ENCODE results near the gene MEX3A. TPM values are rescaled to one million over a fixed set of nuclear protein-coding genes. Genes with fewer than 3 reads are reported as not detected.

Gene MEX3A
- total RNA-seq, 1 experiment from 2014 or later, result 6.1 TPM

DNA sequence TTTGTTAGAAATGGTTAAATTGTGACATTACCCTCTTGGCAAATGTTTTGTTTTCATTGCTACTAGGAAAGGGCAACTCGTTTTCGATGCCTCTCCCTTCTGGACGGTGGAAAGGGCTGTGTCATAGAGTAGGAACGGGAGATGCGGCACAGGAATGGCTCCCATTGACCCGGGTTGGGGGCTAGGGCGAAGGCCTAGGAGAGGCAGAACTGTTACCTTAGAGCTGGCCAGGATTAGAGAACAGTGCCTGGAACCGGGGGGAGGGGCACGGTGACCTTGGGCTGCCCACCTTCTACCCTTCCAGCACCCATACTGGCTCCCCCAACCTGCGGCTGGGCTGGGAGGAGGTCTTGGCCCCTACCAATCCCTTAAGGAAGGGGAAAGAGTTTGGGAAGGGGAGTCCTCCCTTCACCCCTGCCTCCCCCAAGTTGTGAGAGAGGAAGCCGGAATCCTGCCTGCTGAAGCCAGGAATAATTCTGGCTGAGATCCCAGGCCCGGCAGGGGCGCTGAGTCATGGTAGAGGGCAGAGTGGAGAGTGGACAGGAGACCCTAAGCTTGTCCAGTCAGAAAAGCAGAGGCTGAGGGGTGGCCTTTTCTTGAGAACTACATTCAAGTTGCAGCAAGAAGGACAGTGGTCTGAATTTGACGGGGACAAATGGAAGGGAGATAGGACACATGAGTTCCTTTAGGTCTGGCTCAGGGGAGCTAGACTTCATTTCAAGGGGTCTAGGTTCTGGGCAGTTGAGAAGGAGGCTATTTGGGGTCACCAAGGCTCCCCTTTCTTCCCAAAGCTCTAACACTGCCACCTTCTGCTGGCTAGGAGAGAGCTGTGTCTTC lies 40.5 kb upstream of the MEX3A start:
- TF ChIP-seq EGR1 (IDR thresholded peaks at IDR 0.05; ENCODE audit: low read depth), result no peak
- TF ChIP-seq, protein P1, sequence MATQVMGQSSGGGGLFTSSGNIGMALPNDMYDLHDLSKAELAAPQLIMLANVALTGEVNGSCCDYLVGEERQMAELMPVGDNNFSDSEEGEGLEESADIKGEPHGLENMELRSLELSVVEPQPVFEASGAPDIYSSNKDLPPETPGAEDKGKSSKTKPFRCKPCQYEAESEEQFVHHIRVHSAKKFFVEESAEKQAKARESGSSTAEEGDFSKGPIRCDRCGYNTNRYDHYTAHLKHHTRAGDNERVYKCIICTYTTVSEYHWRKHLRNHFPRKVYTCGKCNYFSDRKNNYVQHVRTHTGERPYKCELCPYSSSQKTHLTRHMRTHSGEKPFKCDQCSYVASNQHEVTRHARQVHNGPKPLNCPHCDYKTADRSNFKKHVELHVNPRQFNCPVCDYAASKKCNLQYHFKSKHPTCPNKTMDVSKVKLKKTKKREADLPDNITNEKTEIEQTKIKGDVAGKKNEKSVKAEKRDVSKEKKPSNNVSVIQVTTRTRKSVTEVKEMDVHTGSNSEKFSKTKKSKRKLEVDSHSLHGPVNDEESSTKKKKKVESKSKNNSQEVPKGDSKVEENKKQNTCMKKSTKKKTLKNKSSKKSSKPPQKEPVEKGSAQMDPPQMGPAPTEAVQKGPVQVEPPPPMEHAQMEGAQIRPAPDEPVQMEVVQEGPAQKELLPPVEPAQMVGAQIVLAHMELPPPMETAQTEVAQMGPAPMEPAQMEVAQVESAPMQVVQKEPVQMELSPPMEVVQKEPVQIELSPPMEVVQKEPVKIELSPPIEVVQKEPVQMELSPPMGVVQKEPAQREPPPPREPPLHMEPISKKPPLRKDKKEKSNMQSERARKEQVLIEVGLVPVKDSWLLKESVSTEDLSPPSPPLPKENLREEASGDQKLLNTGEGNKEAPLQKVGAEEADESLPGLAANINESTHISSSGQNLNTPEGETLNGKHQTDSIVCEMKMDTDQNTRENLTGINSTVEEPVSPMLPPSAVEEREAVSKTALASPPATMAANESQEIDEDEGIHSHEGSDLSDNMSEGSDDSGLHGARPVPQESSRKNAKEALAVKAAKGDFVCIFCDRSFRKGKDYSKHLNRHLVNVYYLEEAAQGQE (IDR thresholded peaks at IDR 0.05; ENCODE audit: low read depth), result no peak
- TF ChIP-seq TCF7L2 (IDR thresholded peaks at IDR 0.05; ENCODE audit: borderline replicate concordance, extremely low read depth, insufficient read depth, insufficient read length), result peak; percentile 36
- TF ChIP-seq YY1 (IDR thresholded peaks at IDR 0.05; ENCODE audit: extremely low read depth, insufficient replicate concordance, low read depth, low read length), result peak; percentile 4
- no peak for TF ChIP-seq ELF1 (IDR thresholded peaks at IDR 0.05; ENCODE audit: borderline replicate concordance, low read depth)
- TF ChIP-seq, protein P2, sequence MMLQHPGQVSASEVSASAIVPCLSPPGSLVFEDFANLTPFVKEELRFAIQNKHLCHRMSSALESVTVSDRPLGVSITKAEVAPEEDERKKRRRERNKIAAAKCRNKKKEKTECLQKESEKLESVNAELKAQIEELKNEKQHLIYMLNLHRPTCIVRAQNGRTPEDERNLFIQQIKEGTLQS (IDR thresholded peaks at IDR 0.05), result no peak
- TF ChIP-seq, protein P3, sequence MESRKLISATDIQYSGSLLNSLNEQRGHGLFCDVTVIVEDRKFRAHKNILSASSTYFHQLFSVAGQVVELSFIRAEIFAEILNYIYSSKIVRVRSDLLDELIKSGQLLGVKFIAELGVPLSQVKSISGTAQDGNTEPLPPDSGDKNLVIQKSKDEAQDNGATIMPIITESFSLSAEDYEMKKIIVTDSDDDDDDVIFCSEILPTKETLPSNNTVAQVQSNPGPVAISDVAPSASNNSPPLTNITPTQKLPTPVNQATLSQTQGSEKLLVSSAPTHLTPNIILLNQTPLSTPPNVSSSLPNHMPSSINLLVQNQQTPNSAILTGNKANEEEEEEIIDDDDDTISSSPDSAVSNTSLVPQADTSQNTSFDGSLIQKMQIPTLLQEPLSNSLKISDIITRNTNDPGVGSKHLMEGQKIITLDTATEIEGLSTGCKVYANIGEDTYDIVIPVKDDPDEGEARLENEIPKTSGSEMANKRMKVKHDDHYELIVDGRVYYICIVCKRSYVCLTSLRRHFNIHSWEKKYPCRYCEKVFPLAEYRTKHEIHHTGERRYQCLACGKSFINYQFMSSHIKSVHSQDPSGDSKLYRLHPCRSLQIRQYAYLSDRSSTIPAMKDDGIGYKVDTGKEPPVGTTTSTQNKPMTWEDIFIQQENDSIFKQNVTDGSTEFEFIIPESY (IDR thresholded peaks at IDR 0.05; ENCODE audit: extremely low read depth, insufficient replicate concordance, low read length), result peak; percentile 8
- peak; percentile 64 for TF ChIP-seq POLR2AphosphoS5 (IDR thresholded peaks at IDR 0.05; ENCODE audit: low read depth, low read length)
- TF ChIP-seq, protein P4, sequence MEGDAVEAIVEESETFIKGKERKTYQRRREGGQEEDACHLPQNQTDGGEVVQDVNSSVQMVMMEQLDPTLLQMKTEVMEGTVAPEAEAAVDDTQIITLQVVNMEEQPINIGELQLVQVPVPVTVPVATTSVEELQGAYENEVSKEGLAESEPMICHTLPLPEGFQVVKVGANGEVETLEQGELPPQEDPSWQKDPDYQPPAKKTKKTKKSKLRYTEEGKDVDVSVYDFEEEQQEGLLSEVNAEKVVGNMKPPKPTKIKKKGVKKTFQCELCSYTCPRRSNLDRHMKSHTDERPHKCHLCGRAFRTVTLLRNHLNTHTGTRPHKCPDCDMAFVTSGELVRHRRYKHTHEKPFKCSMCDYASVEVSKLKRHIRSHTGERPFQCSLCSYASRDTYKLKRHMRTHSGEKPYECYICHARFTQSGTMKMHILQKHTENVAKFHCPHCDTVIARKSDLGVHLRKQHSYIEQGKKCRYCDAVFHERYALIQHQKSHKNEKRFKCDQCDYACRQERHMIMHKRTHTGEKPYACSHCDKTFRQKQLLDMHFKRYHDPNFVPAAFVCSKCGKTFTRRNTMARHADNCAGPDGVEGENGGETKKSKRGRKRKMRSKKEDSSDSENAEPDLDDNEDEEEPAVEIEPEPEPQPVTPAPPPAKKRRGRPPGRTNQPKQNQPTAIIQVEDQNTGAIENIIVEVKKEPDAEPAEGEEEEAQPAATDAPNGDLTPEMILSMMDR (IDR thresholded peaks at IDR 0.05 in 2 of 3, conservative IDR thresholded peaks at IDR 0.05 in 1 of 3; ENCODE audit: borderline replicate concordance in 1 of 3, insufficient read depth in 1 of 3, low read depth in 2 of 3, low read length in 2 of 3), result no peak
- peak overlapping the region; percentile 95 for H3K27ac ChIP-seq (ENCODE audit: low read depth, low read length)
- peaks cover 0 to 12% of the 10 kb centered on the region in 2 experiments; a peak in 1 of 4 replicates for H3K36me3 ChIP-seq (ENCODE audit: control insufficient read depth in 1 of 2, insufficient read depth in 2 of 2, low read length in 2 of 2)
- no peak for DNase-seq (ENCODE audit: low read depth, low spot score)
- no peaks in the 10 kb centered on the region for H3K9me2 ChIP-seq (ENCODE audit: insufficient read depth)
- H3K4me2 ChIP-seq (ENCODE audit: low read length), result peak overlapping the region; percentile 90
- H3K79me2 ChIP-seq (ENCODE audit: insufficient read depth, low read length), result peaks cover 99% of the 10 kb centered on the region
- ATAC-seq, result peak; percentile 8
- peak overlapping the region; percentile 75 for H3K9ac ChIP-seq (ENCODE audit: low read length)
- peak overlapping the region; percentile 19 to 52 for H3K4me3 ChIP-seq (replicated peaks in 1 of 2; ENCODE audit: low read depth in 1 of 2, low read length in 2 of 2)
- no peaks in the 10 kb centered on the region for H3K27me3 ChIP-seq (ENCODE audit: insufficient read depth, low read length)
- ChIA-PET RAD21 (ENCODE audit: low non-redundant PET in 1 of 2, low total read pairs in 2 of 2, uncharacterized antibody in 2 of 2, unreplicated experiment in 2 of 2) (interaction anchor here in 1 of 2 experiments (0.7 to 1.7 kb wide), 2 partner anchors 19 to 22 kb away, joined by 3 to 4 read pairs; no protein-coding TSS in a partner anchor), POLR2A (interaction anchor here (1.0 to 6.1 kb wide), 6 partner anchors 9 to 139 kb away, joined by 3 to 56 read pairs (median 10); partner anchors contain the start of gene LMNA), CTCF (interaction anchor here (1.0 to 2.9 kb wide), 9 partner anchors 9 to 32 kb away, joined by 3 to 19 read pairs (median 5); no protein-coding TSS in a partner anchor)
- TSS peak; percentile 35 for BruUV-seq (replicated peaks)
- H3K4me1 ChIP-seq (ENCODE audit: control insufficient read depth in 1 of 2, insufficient read depth in 2 of 2, low read length in 2 of 2), result peaks cover 78 to 100% of the 10 kb centered on the region in 2 experiments
- H4K20me1 ChIP-seq (ENCODE audit: insufficient read depth), result peaks cover 4% of the 10 kb centered on the region; the same call in 1 of the 2 replicates
- intact Hi-C loops (cut with micrococcal nuclease), result no loop called here
- H3K9me3 ChIP-seq (ENCODE audit: control insufficient read depth in 1 of 2, insufficient read depth in 1 of 2, low read depth in 1 of 2, low read length in 2 of 2), result no peaks in the 10 kb centered on the region
- no peak overlapping the region for H2AFZ ChIP-seq (ENCODE audit: low read depth, low read length, poor library complexity, severe bottlenecking)
